ENCODE data around the gene KEAP1.

DNA sequence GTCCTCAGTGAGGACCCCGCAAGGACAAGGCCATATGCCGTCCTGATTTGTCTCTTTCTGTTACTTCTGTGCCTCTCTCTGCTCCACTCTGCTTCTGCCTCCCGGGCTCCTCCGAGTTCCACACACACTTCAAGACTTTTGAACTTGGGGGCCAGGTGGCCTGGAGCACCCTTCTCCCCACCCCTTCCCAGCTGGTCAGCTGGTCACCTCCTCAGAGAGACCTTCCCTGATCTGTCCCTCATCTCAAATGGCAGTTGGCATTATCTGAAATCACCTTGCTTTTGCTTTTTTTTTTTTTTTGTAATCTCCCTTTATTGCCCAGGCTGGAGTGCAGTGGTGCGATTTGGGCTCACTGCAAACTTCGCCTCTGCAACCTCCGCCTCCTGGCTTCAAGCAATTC, 16.3 kb upstream of the KEAP1 start:
- TF ChIP-seq EP300 (IDR thresholded peaks at IDR 0.05) (no peak), POLR2A (IDR thresholded peaks at IDR 0.05) (no peak), POLR2AphosphoS5 (IDR thresholded peaks at IDR 0.05) (no peak)

Data from upper lobe of left lung (tissue), 4 donors.